NOMO-1 treated with DMSO at 0.1 percent for 48 hours (cell line): ENCODE data around the gene WNT8B.

Experiments used
- DNase-seq: peaks from one replicate; lab custom pipeline; 2025; ENCODE audit not compliant: unreplicated experiment; lab: John Stamatoyannopoulos, UW

Gene WNT8B, protein sequence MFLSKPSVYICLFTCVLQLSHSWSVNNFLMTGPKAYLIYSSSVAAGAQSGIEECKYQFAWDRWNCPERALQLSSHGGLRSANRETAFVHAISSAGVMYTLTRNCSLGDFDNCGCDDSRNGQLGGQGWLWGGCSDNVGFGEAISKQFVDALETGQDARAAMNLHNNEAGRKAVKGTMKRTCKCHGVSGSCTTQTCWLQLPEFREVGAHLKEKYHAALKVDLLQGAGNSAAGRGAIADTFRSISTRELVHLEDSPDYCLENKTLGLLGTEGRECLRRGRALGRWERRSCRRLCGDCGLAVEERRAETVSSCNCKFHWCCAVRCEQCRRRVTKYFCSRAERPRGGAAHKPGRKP

GRCh38 chr10:100462709-100463108, at the start of gene WNT8B:
TSS of gene WNT8B (plus strand) at chr10:100463009. CDS start at chr10:100463169, 160 bp downstream.
- DNase-seq: no peak

GRCh38 chr10:100413173-100413572, 49.6 kb upstream of the WNT8B start:
- DNase-seq: no peak

DNA sequence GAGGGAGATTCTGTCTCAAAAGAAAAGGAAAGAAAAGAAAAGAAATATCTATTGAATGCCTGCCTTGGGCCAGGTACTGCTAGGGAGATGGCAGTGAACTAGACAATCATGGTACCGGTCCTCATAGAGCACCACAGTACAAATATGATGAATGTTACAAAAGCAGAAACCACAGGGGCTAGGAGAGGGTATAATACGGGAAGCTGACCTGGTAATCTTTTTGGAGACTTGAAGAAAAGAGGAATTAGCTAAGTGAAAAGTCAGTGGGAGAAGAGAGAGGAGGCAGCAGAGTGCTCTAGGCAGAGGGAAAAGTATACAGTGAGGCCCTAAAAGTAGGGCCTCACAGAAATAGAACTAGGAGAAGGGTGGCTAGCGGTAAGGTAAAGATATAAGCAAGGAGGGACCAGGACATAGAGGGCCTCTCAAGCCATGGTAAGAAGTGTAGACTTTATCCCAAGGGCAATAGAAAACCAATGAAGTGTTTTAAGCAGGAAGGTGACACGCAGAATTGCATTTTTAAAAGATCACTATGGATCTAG, 42.8 kb upstream of the WNT8B start:
- peak; percentile 71 for DNase-seq

DNA sequence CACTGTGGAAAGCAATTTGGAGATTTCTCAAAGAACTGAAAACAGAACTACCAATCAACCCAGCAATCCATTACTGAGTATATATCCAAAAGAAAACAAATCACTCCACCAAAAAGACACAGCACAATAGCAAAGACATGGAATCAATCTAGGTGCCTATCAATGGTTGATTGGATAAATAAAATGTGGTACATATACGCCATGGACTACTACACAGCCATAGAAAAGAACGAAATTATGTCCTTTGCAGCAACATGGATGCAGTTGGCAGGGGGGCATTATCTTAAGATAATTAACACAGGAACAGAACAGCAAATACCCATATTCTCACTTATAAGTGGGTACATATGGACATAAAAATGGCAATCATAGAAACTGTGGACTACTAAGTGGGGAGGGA, 35.4 kb upstream of the WNT8B start:
- DNase-seq: no peak

GRCh38 chr10:100433253-100434240, 29.3 kb upstream of the WNT8B start:
- peak; percentile 93 for DNase-seq

- no peak for DNase-seq
Observed at GRCh38 chr10:100436255-100436654, 26.6 kb upstream of the WNT8B start.

DNA sequence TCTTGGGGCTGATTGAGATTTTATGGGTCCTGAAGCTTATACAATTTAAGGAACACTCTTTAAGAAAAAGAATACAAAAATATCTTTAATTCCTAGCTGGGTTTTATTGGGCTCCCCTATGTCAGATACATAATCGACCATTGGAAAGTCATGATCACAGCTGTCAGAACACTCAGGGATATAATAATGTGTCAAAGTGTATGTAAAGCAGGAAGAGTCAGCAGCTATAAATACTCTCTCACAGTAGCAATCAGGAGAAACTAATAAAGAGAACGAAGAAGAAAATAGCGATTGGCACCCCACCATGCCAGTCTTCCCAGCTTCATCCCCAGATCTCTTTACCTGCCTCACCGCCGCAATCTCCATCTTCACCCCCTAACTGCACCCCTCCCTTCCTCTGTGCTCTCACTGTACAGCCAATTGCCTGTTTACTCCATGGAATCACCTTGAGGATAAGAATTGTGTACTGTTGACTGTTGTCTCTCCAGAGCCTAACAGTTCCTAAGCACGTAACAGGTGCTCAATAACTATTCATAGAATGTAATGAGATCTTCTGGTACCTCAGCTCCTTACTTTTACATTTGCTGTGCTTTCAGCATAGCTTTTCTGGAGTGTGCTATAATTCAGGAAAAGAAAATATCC, 24.0 kb upstream of the WNT8B start:
- no peak for DNase-seq

- no peak for DNase-seq
Observed at GRCh38 chr10:100442548-100442947, 20.3 kb upstream of the WNT8B start.

- DNase-seq: no peak
Observed at GRCh38 chr10:100446130-100446761, 16.6 kb upstream of the WNT8B start.

DNA sequence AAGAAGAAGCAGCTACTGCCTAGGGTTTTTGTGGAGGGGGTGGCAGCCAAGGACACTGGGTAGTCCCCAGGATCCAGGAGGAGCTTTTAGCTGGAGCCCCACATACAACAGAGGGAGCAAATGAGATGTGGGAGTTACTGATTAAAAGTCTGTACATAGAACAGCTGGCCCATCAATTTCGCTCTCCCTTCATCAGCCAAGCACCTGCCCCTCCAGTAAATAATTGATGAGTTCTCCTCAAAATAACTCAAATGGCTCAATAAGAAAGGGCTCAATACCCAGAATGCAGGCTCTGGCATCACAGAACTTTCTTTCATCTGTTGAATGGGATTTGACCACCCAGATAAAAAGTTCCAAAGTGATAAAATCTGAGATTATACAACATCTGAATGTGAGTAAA, 15.1 kb upstream of the WNT8B start:
- no peak for DNase-seq

- DNase-seq: peak; percentile 66
Observed at GRCh38 chr10:100448951-100449350, 13.9 kb upstream of the WNT8B start.

DNA sequence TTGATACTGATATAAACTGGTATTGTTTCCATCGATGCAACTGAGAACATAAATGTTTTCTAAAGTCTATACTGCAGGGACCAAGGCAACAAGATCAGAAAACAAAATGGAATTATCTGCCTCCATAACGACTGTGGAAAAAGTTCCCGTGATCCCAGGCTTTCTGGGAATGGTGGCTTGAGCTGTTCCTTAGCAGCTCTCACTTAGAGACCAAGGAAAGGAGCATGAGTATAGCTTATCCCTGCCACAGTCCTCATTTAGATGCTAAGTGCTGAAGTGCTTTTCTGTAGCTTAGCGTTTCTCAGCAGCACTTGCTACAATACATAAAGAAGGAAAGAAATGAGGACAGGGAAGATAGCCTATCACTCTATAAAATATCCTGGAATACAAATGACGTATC, 5.5 kb downstream of the WNT8B start:
- DNase-seq: no peak

DNA sequence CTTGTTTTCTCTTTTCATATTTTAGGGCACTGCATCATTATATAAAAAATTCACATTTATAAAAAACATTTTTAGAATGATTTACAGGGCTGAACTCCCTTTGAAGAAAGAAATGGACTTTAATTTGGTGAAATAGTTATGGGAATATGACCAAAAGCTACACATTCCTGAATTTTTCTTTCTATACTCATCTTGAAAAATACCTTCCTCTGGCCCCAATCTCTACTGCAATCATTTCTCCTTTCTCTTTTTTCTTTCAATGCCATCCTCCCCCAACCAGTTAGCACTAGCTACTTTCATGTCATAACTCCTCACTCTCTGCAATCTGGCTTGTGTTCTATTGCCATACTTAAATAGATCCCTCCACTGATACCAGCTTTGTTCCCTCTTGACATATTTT, 6.2 kb downstream of the WNT8B start:
- DNase-seq: no peak

DNA sequence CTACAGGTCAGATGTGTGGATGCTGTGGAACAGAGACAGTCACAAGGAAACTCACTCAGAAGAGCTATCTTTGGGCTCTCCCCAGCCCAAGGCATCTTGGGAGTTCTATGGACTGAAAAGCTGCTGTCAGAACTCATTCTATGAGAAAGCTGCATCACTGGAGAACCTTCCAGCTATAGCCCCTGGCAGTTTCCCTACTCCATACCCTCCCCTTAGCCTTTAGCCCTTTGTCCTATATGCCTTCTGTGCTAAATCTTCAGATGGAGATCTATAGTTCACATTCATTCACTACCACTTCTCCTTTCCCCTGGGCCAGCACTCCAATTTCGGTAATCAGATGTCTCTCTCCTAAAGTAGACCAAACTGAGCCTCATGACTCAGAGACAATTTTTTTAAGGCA, 6.9 kb downstream of the WNT8B start:
- no peak for DNase-seq

DNA sequence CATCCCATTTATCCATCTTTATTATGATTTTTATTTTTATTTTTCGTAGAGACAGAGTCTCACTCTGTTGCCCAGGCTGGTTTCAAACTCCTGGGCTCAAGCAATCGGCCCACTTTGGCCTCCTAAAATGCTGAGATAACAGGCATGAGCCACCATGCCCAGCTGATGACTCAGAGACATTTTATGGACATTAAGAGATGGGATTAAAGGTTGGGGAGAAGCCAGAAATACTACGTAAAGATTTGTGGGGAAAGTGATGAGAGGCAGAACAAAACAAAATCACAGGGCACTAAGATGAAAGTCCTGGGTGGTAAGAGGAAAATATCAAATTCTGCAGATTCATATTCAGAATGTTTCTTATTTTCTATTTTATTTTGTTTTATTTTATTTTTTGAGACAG, 7.6 kb downstream of the WNT8B start:
- DNase-seq: no peak

DNA sequence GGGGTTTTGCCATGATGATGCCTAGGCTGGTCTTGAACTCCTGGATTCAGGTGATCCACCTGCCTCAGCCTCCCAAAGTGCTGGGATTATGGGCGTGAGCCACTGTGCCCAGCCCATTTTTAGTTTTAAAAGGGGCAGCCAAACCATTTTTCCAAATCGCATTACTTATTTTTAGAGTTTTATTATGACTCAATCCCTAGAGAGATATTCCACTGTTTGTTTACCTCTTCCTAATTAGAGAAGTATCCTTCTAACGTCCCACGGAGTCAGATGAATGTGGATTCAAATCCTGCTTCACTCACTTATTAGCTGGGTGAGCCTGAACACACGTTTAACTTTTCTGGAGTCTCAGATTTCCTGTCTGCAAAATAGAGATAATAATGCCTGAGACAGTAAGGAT, 15.2 kb downstream of the WNT8B start:
- no peak for DNase-seq

GRCh38 chr10:100479037-100479436, 16.2 kb downstream of the WNT8B start:
- no peak for DNase-seq

DNA sequence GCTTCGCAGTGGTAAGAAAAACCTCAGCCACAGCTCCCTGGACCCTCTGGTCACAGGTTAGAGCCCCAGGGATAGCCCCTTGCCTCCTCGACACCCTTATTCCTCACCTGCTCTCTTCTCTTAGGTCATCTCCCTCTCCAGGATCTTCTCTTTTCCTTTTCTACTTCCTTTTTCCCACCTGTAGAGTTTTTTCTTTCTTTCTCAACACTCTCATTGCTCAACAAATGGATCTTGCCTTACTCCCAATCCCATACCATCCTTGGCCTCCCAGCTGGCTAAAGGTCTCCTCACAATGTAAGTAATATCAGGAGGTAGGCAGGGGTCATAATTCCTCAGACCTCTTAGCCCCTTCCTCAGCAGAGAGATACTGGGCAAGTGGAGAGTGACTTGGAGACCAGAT, 17.2 kb downstream of the WNT8B start:
- DNase-seq: no peak

- DNase-seq: peak; percentile 81
Observed at GRCh38 chr10:100481462-100482081, 18.8 kb downstream of the WNT8B start.

GRCh38 chr10:100482181-100482833, 19.5 kb downstream of the WNT8B start:
- DNase-seq: peak; percentile 50
